ENCODE results near the gene MFN2.
"Not testable (repeated sequence)": the region's sequence is repeated elsewhere in the genome, so short reads cannot be mapped to it uniquely, and the experiment has no call there.

MFN2 gene

DNA sequence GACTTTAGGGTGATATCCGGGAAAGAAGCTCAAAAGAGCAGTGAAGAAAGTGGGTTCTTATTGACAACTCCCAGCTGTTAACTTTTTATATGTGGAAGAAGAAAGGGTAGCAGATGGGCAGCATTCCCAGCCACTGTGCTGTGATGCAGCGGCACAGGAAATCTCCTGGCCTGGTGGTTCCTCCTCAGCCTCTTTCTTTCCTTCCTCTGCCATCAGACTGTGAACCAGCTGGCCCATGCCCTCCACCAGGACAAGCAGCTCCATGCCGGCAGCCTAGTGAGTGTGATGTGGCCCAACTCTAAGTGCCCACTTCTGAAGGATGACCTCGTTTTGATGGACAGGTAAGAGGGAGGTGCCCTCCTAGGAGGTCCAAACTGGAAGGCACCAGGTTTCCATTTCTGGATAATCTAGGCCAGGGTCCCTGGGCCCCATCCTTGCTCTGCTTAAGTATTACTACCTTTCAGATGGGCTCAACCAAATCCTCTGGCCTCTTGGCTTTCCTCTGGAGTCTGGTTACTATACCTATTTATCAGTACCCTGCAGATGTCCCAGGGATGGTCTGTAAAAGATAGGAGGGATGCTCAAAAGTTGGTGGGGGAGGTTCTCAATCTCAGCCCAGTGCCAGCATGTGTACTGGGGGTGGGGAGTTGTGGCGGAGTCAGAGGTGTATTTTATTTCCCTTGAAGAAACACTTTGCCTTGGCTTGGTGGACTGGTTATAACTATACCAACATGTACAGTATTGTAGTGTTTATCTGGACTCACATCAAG, 17.0 kb downstream of the MFN2 start:
- peaks cover 44% of the 10 kb centered on the region for H3K36me3 Mint-ChIP-seq
- DNase-seq, result no peak
- no peak overlapping the region for H3K27ac Mint-ChIP-seq

DNA sequence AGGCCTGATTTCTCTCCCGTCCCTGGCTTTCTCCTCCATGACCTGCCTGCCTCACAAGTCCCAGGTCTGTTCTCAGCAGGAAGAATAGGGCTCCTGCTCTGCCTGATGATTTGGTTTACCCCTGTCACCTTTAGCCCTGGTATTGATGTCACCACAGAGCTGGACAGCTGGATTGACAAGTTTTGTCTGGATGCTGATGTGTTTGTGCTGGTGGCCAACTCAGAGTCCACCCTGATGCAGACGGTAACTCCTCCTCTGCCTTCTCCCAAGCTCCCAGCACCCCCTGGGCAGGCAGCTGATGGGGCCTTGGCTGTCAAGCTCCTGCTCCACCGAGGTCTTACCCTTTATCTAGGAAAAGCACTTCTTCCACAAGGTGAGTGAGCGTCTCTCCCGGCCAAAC, 18.4 kb downstream of the MFN2 start:
- H3K4me1 Mint-ChIP-seq, result no peaks in the 10 kb centered on the region
- no peaks in the 10 kb centered on the region for H3K9me3 Mint-ChIP-seq
- CTCF ChIA-PET, result interaction anchor here (0.8 to 1.0 kb wide), 3 partner anchors 8 to 211 kb away, joined by 3 read pairs; no protein-coding TSS in a partner anchor
- H3K4me3 Mint-ChIP-seq, result no peak overlapping the region
- H3K27me3 Mint-ChIP-seq, result no peaks in the 10 kb centered on the region
- no peak overlapping the region for H3K27ac Mint-ChIP-seq
- DNase-seq, result no peak
- H3K36me3 Mint-ChIP-seq, result peaks cover 50% of the 10 kb centered on the region

More for the DNA sequence above, 17.0 kb downstream of the MFN2 start:
- Mint-ChIP-seq H3K4me3 (no peak overlapping the region), H3K27me3 (no peaks in the 10 kb centered on the region), H3K4me1 (no peaks in the 10 kb centered on the region), H3K9me3 (no peaks in the 10 kb centered on the region)
- CTCF ChIA-PET, result interaction anchor here (1.8 kb wide), 1 partner anchor 16 kb away, joined by 7 read pairs; no protein-coding TSS in a partner anchor

DNA sequence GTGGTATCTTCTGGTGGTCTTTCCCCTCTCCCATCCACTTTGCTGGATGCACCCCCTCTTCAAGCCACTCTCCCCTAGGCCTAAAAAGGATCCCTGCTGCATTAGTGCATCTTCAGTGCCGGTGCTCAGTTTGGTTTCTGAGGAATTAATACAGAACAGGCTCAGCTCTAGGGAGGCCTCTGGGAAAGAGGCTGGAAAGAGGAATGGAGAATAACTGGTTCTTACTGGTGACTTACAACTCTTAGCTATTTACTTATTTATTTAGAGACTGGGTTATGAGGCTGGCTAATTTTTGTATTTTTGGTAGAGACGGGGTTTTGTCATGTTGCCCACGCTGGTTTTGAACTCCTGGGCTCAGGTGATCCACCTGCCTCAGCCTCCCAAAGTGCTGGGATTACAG, 19.0 kb downstream of the MFN2 start:
- no peak for DNase-seq
- H3K36me3 Mint-ChIP-seq, result peaks cover 51% of the 10 kb centered on the region
- CTCF ChIA-PET, result interaction anchor here (0.8 to 2.9 kb wide), 5 partner anchors 8 to 211 kb away, joined by 3 to 13 read pairs (median 3); no protein-coding TSS in a partner anchor
- H3K9me3 Mint-ChIP-seq, result no peaks in the 10 kb centered on the region
- peak overlapping the region; percentile 49 for H3K27ac Mint-ChIP-seq
- H3K4me1 Mint-ChIP-seq, result no peaks in the 10 kb centered on the region
- no peak overlapping the region for H3K4me3 Mint-ChIP-seq
- no peaks in the 10 kb centered on the region for H3K27me3 Mint-ChIP-seq

DNA sequence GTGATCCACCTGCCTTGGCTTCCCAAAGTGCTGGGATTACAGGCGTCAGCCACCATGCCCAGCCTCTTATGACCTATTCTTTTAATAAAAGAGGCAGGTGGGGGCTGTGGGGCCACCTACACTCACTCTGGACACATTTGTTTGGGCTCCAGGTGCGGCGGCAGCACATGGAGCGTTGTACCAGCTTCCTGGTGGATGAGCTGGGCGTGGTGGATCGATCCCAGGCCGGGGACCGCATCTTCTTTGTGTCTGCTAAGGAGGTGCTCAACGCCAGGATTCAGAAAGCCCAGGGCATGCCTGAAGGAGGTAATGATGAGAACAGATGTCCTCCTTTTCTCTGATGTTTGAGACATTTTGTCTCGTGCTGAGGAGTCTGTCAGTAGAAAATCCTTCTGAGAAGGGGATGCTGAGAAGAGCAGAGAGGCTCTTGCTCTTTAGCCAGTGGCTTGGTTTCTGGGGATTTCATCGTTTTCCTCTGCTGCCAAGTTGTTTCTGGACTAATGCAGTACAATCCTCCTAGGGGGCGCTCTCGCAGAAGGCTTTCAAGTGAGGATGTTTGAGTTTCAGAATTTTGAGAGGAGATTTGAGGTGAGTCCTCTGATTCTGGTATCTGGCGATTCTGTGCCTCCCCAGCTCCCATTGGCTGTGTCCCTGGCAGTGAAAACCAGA, 21.1 kb downstream of the MFN2 start:
- peak; percentile 72 for DNase-seq
- H3K27ac Mint-ChIP-seq, result no peak overlapping the region
- no peaks in the 10 kb centered on the region for H3K4me1 Mint-ChIP-seq
- no peaks in the 10 kb centered on the region for H3K9me3 Mint-ChIP-seq
- H3K4me3 Mint-ChIP-seq, result no peak overlapping the region
- H3K27me3 Mint-ChIP-seq, result no peaks in the 10 kb centered on the region
- H3K36me3 Mint-ChIP-seq, result peaks cover 59% of the 10 kb centered on the region
- CTCF ChIA-PET, result interaction anchor here (0.8 to 2.9 kb wide), 6 partner anchors 9 to 117 kb away, joined by 3 to 13 read pairs (median 4); no protein-coding TSS in a partner anchor

DNA sequence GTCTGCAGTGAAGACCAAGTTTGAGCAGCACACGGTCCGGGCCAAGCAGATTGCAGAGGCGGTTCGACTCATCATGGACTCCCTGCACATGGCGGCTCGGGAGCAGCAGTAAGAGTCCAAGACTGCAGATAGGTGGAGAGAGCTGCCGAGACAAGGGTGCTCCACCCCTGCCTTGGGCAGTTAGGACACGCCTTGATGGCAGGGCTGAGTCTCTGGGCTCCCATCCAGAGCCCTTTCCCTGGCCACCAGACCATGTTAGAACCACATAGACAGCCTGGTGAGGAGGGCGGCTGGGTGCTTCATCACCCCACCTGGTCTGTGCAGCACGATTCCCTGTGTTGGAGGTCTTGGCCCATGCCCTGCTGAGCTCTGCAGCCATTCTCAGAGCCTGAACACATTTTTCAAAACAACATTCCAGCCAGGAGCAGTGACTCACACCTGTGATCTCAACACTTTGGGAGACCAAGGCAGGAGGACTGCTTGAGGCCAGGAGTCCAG, 21.8 kb downstream of the MFN2 start:
- CTCF ChIA-PET, result interaction anchor here (0.7 to 2.9 kb wide), 5 partner anchors 9 to 117 kb away, joined by 3 to 13 read pairs (median 3); no protein-coding TSS in a partner anchor
- H3K4me1 Mint-ChIP-seq, result no peaks in the 10 kb centered on the region
- no peak overlapping the region for H3K4me3 Mint-ChIP-seq
- no peaks in the 10 kb centered on the region for H3K9me3 Mint-ChIP-seq
- no peak for DNase-seq
- peaks cover 57% of the 10 kb centered on the region for H3K36me3 Mint-ChIP-seq
- no peaks in the 10 kb centered on the region for H3K27me3 Mint-ChIP-seq
- no peak overlapping the region for H3K27ac Mint-ChIP-seq

DNA sequence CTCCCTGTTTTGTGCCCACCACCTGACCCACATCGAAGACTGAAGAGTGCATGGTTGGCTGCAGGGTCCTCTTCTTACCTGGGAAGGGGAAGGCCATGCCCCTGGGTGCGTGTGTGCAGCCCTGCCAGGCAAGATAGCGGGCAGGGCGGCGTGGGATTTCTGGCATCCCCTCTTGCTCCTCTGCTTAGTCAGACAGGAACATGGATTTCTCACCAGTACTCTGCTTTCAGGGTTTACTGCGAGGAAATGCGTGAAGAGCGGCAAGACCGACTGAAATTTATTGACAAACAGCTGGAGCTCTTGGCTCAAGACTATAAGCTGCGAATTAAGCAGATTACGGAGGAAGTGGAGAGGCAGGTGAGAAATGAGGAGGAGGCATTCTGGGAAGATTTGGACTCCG, 23.5 kb downstream of the MFN2 start:
- peaks cover 57% of the 10 kb centered on the region for H3K36me3 Mint-ChIP-seq
- no peak for DNase-seq
- H3K4me3 Mint-ChIP-seq, result no peak overlapping the region
- no peaks in the 10 kb centered on the region for H3K27me3 Mint-ChIP-seq
- H3K4me1 Mint-ChIP-seq, result no peaks in the 10 kb centered on the region
- no peaks in the 10 kb centered on the region for H3K9me3 Mint-ChIP-seq
- CTCF ChIA-PET, result no interaction called here
- peak overlapping the region; percentile 33 for H3K27ac Mint-ChIP-seq

DNA sequence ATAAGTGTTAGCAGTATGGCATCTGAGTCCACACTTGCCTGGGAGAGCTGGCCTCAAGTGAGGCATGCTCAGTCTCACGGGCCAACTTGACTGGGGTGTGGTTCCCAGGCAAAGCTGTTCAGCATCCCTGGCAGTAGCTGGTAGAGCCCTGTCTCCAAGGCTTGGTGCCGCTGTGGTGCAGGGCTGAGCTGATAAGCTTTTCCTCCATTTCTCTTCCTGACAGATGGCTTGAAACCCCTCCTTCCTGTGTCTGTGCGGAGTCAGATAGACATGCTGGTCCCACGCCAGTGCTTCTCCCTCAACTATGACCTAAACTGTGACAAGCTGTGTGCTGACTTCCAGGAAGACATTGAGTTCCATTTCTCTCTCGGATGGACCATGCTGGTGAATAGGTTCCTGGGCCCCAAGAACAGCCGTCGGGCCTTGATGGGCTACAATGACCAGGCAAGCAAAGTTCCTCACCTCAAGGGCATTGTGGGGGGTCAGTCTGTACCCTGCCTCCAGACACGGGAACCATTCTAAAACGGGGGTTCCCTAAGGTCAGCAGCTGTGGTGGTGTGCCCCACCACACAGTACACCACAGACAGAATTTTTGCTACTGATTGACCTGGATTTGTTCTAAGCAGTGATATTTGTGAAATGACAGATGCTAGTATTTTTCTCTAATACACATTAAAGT, 25.4 kb downstream of the MFN2 start:
- no peaks in the 10 kb centered on the region for H3K9me3 Mint-ChIP-seq
- no peak overlapping the region for H3K4me3 Mint-ChIP-seq
- no peaks in the 10 kb centered on the region for H3K27me3 Mint-ChIP-seq
- no peak overlapping the region for H3K27ac Mint-ChIP-seq
- H3K4me1 Mint-ChIP-seq, result no peaks in the 10 kb centered on the region
- H3K36me3 Mint-ChIP-seq, result peaks cover 65% of the 10 kb centered on the region
- CTCF ChIA-PET, result interaction anchor here (1.6 kb wide), 1 partner anchor 25 kb away, joined by 4 read pairs; the partner anchor contains the start of gene MFN2
- DNase-seq, result no peak

DNA sequence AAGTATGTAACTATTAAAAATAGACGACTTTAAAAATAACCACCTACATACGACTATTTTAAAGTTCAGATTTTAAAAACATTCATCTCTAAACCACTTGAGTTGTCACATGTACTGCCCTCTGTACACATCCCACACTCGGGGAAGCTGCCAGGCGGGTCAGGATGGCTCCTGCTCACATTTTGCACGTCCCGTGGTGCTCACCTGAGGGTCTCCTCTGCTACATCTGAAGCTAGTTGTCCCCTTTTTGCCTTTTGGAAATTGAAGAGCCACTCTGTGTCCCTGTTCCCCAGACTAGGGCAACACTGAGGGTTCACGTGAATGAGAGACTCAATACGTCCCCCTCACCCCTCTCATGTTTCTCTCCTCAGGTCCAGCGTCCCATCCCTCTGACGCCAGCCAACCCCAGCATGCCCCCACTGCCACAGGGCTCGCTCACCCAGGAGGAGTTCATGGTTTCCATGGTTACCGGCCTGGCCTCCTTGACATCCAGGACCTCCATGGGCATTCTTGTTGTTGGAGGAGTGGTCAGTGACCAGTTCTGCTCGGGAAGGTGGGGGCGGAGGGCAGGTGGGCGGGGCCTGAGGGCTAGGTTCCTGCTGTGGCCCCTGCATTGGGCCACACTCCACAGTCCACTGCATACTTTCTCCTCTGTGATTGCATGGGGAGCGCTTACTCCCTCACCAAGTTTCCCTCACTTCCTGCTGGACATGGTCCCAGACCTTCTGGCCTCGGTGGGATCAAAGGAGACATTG, 26.1 kb downstream of the MFN2 start:
- Mint-ChIP-seq H3K4me1 (no peaks in the 10 kb centered on the region), H3K9me3 (no peaks in the 10 kb centered on the region), H3K4me3 (no peak overlapping the region), H3K36me3 (peaks cover 69% of the 10 kb centered on the region), H3K27ac (no peak overlapping the region), H3K27me3 (no peaks in the 10 kb centered on the region)
- CTCF ChIA-PET, result interaction anchor here (1.0 to 1.6 kb wide), 2 partner anchors 8 to 26 kb away, joined by 3 to 4 read pairs; partner anchors contain the start of gene MFN2
- no peak for DNase-seq

DNA sequence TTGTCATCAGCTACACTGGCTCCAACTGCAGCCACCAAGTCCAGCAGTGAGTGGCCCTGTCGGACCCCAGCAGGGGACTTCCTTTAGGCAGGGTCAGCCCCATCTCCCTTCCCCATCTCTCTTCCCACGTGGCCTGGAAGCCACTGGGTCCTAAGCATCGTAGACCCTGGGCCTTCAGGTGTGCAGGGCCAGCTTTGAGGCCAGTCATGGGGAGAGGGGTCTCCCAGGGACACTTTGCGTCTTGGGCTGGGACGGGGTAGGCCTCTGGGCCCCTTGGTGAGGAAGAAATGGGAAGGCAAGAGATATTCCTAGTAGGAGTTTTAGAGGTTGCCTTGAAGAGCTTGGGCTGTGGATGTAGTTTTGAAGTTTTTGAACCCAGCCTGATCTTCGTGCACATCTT, 27.0 kb downstream of the MFN2 start:
- Mint-ChIP-seq H3K36me3 (peaks cover 68% of the 10 kb centered on the region), H3K27ac (no peak overlapping the region), H3K9me3 (no peaks in the 10 kb centered on the region), H3K4me3 (no peak overlapping the region), H3K4me1 (peaks cover 3% of the 10 kb centered on the region), H3K27me3 (no peaks in the 10 kb centered on the region)
- DNase-seq, result no peak
- CTCF ChIA-PET, result interaction anchor here (1.0 kb wide), 1 partner anchor 9 kb away, joined by 3 read pairs; no protein-coding TSS in a partner anchor

DNA sequence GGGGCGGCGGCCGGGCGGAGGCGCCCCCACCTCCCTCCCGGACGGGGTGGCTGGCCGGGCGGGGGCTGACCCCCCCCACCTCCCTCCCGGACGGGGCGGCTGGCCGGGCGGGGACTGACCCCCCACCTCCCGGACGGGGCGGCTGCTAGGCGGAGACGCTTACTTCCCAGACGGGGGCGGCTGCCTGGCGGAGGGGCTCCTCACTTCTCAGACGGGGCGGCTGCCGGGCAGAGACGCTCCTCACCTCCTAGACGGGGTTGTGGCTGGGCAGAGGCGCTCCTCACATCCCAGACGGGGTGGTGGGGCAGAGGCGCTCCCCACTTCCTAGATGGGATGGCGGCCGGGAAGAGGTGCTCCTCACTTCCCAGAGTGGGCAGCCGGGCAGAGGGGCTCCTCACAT, 28.1 kb downstream of the MFN2 start:
- H3K27me3 Mint-ChIP-seq, DNase-seq, H3K4me3 Mint-ChIP-seq, CTCF ChIA-PET, H3K9me3 Mint-ChIP-seq, H3K27ac Mint-ChIP-seq: not testable (repeated sequence)
- Mint-ChIP-seq H3K36me3 (peaks cover 70% of the 10 kb centered on the region), H3K4me1 (peaks cover 15% of the 10 kb centered on the region)

DNA sequence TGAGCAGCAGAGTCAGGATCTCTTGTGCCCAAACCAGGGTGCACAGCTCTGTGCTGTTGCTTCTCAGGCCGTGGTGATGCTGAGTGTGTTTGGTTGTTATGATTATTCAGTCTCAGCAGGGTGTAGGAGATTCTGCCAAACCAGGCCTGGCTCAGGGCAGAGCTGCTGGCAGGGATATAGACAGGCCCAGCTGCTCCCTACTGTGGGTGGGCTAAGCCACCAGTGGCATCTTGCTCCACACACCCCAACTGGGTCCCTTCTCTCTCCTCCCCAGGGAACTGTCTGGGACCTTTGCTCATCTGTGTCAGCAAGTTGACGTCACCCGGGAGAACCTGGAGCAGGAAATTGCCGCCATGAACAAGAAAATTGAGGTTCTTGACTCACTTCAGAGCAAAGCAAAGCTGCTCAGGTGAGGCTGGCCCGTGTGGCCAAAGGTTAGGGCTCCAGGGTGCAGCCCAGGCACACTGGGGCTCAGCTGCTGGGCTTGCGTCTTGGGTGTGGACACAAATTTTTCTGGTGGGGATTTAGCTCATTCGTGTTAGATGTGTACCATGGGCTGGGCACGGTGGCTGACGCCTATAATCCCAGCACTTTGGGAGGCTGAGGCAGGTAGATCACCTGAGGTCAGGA, 29.2 kb downstream of the MFN2 start:
- Mint-ChIP-seq H3K27ac (peak overlapping the region; percentile 33), H3K27me3 (no peaks in the 10 kb centered on the region), H3K4me1 (peaks cover 25% of the 10 kb centered on the region), H3K36me3 (peaks cover 65% of the 10 kb centered on the region), H3K9me3 (no peaks in the 10 kb centered on the region), H3K4me3 (no peak overlapping the region)
- CTCF ChIA-PET, result interaction anchor here (0.6 to 3.0 kb wide), 2 partner anchors 9 to 57 kb away, joined by 3 to 13 read pairs; no protein-coding TSS in a partner anchor
- DNase-seq, result no peak

DNA sequence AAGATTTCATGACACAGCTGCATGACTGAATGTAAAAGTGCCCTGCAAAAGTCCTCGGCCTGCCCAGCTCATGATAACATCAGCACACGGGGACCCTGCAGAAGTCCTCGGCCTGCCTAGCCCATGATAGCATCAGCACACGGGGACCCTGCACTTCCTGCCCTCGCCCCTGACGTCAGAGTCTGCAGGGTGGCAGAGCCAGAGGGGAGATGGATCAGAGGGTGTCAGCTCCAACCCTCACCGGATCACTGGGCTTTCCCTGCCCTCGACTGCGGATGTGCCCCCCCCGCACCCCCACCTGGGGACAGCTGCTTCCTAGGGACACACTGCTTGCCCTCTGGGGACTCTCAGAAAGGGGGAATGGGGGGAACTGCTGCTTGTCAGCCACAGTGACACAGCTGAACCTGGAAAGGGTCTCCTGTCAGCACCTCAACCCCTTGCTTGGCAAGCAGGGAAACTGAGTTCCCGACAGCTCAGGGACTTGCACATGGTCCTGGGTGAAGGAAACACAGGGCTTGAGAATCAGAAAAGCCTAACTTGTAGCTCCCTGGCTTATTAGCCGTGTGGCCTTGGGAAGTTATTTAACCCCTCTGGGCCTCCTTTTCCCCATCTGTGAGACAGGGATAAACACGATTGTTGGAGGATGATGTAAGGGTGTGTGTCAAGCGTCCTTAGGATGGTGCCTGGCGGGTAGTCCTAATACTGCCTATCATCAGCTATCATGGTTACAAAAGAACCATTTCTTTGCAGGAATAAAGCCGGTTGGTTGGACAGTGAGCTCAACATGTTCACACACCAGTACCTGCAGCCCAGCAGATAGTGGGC, 30.7 kb downstream of the MFN2 start:
- CTCF ChIA-PET, result interaction anchor here (1.3 to 3.0 kb wide), 3 partner anchors 10 to 69 kb away, joined by 4 to 13 read pairs (median 6); no protein-coding TSS in a partner anchor
- no peak for DNase-seq
- Mint-ChIP-seq H3K27me3 (no peaks in the 10 kb centered on the region), H3K27ac (peak overlapping the region; percentile 24), H3K4me3 (no peak overlapping the region), H3K9me3 (no peaks in the 10 kb centered on the region), H3K36me3 (peaks cover 58% of the 10 kb centered on the region), H3K4me1 (peaks cover 35% of the 10 kb centered on the region)
